Endothelial cell of umbilical vein (primary cell): Measurements from ENCODE around the gene NRROS. TPM values are rescaled to one million over a fixed set of nuclear protein-coding genes. Genes with fewer than 3 reads are reported as not detected.

Experiments
- BruUV-seq: library from RNA; stranded (reverse); fragments of 400-500 nt; replicated peaks from 2 replicates; lab custom pipeline; 2021; lab: Mats Ljungman, UMichigan
- CTCF ChIA-PET: fragments of 300-600, 350-600 bp; sonication (Branson Sonifier 250); formaldehyde crosslinking; loops from one replicate; lab custom pipeline; 2021; ENCODE audit warnings: antibody characterized with exemption, inconsistent platforms; lab: Charles Lee
- POLR2A ChIA-PET: fragments of 300-600, 350-600 bp; sonication (Branson Sonifier 250); formaldehyde crosslinking; loops from one replicate; lab custom pipeline; 2021; ENCODE audit warnings: antibody characterized with exemption, inconsistent platforms; lab: Charles Lee
- DNase-seq: peaks from one replicate; pipeline ENCODE4 v3.0.0-alpha.2; 2011; ENCODE audit warnings: low read depth, low spot score
- FAIRE-seq: peaks from 2 replicates; lab custom pipeline; 2011; peaks lifted over from hg19 to GRCh38; lab: Jason Lieb, UNC
- H2AFZ ChIP-seq: 2 replicates; pipeline ENCODE4 v1.6.0; 2012; ENCODE audit warnings: low read depth, low read length, control low read depth, inconsistent platforms
- H3K27ac ChIP-seq: 2 replicates; pipeline ENCODE4 v1.5.1; 2011; ENCODE audit warnings: low read depth, mild to moderate bottlenecking, control low read depth, low read length, moderate library complexity; ENCODE audit not compliant: insufficient read depth
- H3K27me3 ChIP-seq, 2 experiments: 2 replicates each; pipeline versions ENCODE4 v1.6.0 to v1.6.1; 2011; ENCODE audit warnings: low read length in 2 of 2, mixed read lengths in 1 of 2; ENCODE audit not compliant: control insufficient read depth in 2 of 2, insufficient read depth in 2 of 2
- H3K36me3 ChIP-seq, 2 experiments: 2 replicates in 1 of 2; 3 replicates in 1 of 2; pipeline ENCODE4 v1.5.1; 2011; ENCODE audit warnings: low read length in 2 of 2, mild to moderate bottlenecking in 1 of 2, moderate library complexity in 1 of 2; ENCODE audit not compliant: control insufficient read depth in 2 of 2, insufficient read depth in 2 of 2; ENCODE audit errors: extremely low read depth in 1 of 2
- H3K4me1 ChIP-seq: 3 replicates; pipeline ENCODE4 v1.5.1; 2011; ENCODE audit warnings: mild to moderate bottlenecking, low read length; ENCODE audit not compliant: control insufficient read depth, insufficient read depth; ENCODE audit errors: extremely low read depth
- H3K4me2 ChIP-seq: 2 replicates; pipeline ENCODE4 v1.6.1; 2011; ENCODE audit warnings: low read length, control low read depth, mixed read lengths; ENCODE audit not compliant: insufficient read depth
- H3K4me3 ChIP-seq, 3 experiments: fragments of 200-600 bp in 1 of 3; sonication (generic), shearing (Covaris generic) in 1 of 3; replicated peaks in 1 of 3; 2 replicates each; pipeline ENCODE4 v1.5.1; 2011 to 2016; ENCODE audit warnings: control low read depth in 3 of 3, low read length in 3 of 3, mild to moderate bottlenecking in 2 of 3, inconsistent platforms in 1 of 3, low read depth in 1 of 3, moderate library complexity in 1 of 3; ENCODE audit not compliant: insufficient read depth in 1 of 3
- H3K79me2 ChIP-seq: 2 replicates; pipeline ENCODE4 v1.6.0; 2012; ENCODE audit warnings: low read length, inconsistent platforms; ENCODE audit not compliant: control insufficient read depth, insufficient read depth
- H3K9ac ChIP-seq: replicated peaks from 2 replicates; pipeline ENCODE3; 2011; ENCODE audit warnings: low read length, control low read depth; ENCODE audit not compliant: insufficient read depth; ENCODE audit errors: extremely low read depth
- H3K9me1 ChIP-seq: replicated peaks from 3 replicates; pipeline ENCODE4 v1.6.0; 2011; ENCODE audit warnings: mild to moderate bottlenecking, low read length; ENCODE audit not compliant: control insufficient read depth, insufficient read depth; ENCODE audit errors: extremely low read depth
- H3K9me3 ChIP-seq: replicated peaks from 2 replicates; pipeline ENCODE4 v1.5.1; 2012; ENCODE audit warnings: low read length, inconsistent platforms; ENCODE audit not compliant: control insufficient read depth, insufficient read depth
- H4K20me1 ChIP-seq: replicated peaks from 2 replicates; pipeline ENCODE3; 2011; ENCODE audit warnings: mild to moderate bottlenecking, low read length; ENCODE audit not compliant: control insufficient read depth, insufficient read depth; ENCODE audit errors: extremely low read depth
- CTCF ChIP-seq, 2 donors: IDR thresholded peaks; 1 replicate in 1 of 2; 2 replicates in 1 of 2; pipeline ENCODE4 v1.5.1; 2011; ENCODE audit warnings: low read length in 2 of 2, mild to moderate bottlenecking in 2 of 2, moderate library complexity in 2 of 2, control low read depth in 1 of 2, inconsistent platforms in 1 of 2, low read depth in 1 of 2; ENCODE audit not compliant: insufficient read depth in 1 of 2; ENCODE audit errors: extremely low read depth in 1 of 2
- EZH2 ChIP-seq: IDR thresholded peaks from 2 replicates; pipeline ENCODE4 v1.6.1; 2012; ENCODE audit warnings: borderline replicate concordance, low read depth, mild to moderate bottlenecking, moderate library complexity, low read length, inconsistent platforms; ENCODE audit not compliant: severe bottlenecking
- FOS ChIP-seq: IDR thresholded peaks from 2 replicates; pipeline ENCODE4 v1.6.1; 2011; ENCODE audit warnings: mild to moderate bottlenecking, low read length, moderate library complexity, borderline replicate concordance; ENCODE audit not compliant: insufficient read depth
- GATA2 ChIP-seq: IDR thresholded peaks from 2 replicates; pipeline ENCODE4 v1.7.0; 2011; ENCODE audit warnings: low read depth, mild to moderate bottlenecking, moderate library complexity, mixed read lengths, low read length; ENCODE audit not compliant: insufficient read length, insufficient read depth
- JUN ChIP-seq: IDR thresholded peaks from 2 replicates; pipeline ENCODE4 v1.6.1; 2011; ENCODE audit warnings: borderline replicate concordance, low read depth; ENCODE audit not compliant: insufficient read length, insufficient read depth
- MAX ChIP-seq: IDR thresholded peaks from 2 replicates; pipeline ENCODE4 v1.6.1; 2011; ENCODE audit not compliant: insufficient read depth, insufficient read length
- MYC ChIP-seq: IDR thresholded peaks from one replicate; pipeline ENCODE4 v1.6.1; 2011; ENCODE audit warnings: mild to moderate bottlenecking, low read depth, low read length
- POLR2A ChIP-seq: IDR thresholded peaks from 2 replicates; pipeline ENCODE4 v1.6.1; 2012; ENCODE audit warnings: low read depth, mild to moderate bottlenecking, control low read depth, low read length
- POLR2AphosphoS5 ChIP-seq: IDR thresholded peaks from 2 replicates; pipeline ENCODE4 v1.6.1; 2012; ENCODE audit warnings: low read depth, mild to moderate bottlenecking, control low read depth, low read length, moderate library complexity; ENCODE audit not compliant: insufficient read depth
- dilution Hi-C: fragments of 300-500 bp; cut with MboI; formaldehyde crosslinking; loops from one replicate; pipeline ENCODE4 v1.15.0; 2019; ENCODE audit warnings: low sequenced_read_pairs; ENCODE audit not compliant: extremely low pct_ligation_motif_present
- intact Hi-C: fragments of 100-400 bp; cut with micrococcal nuclease; formaldehyde crosslinking; loops from one replicate; pipeline ENCODE4 v1.10.0; 2022
- polyA plus RNA-seq, 4 experiments: library from polyadenylated mRNA; depleted of rRNA in 3 of 4; stranded (reverse) in 3 of 4; unstranded in 1 of 4; fragments of >200 nt; gene quantifications; 2 replicates each; pipeline versions ENCODE4 v1.2.1 to v1.2.3, GENCODE V29; 2011 to 2012; ENCODE audit warnings: missing spikeins in 1 of 4
- total RNA-seq: library from RNA; stranded (reverse); gene quantifications from 2 replicates; pipeline ENCODE4 v1.2.3, GENCODE V29; 2021

The NRROS gene
- total and polyA plus RNA-seq, 2 donors (not counting 3 experiments of a cell fraction or from before 2014, with no cell fraction given): 8.1 to 15.6 TPM

- no peak overlapping the region for H3K4me3 ChIP-seq
- TF ChIP-seq POLR2AphosphoS5 (no peak), FOS (no peak)
- no peak overlapping the region for H3K4me2 ChIP-seq
- H2AFZ ChIP-seq: no peak overlapping the region
- no peaks in the 10 kb centered on the region for H3K27me3 ChIP-seq
- H4K20me1 ChIP-seq: no peaks in the 10 kb centered on the region
- no peak for FAIRE-seq
- dilution Hi-C loops (no loop called here), intact Hi-C loops (no loop called here)
- no peaks in the 10 kb centered on the region for H3K79me2 ChIP-seq
- no peaks in the 10 kb centered on the region for H3K36me3 ChIP-seq
- H3K9me1 ChIP-seq: no peaks in the 10 kb centered on the region
- H3K4me1 ChIP-seq: no peaks in the 10 kb centered on the region
- ChIA-PET POLR2A (no interaction called here), CTCF (interaction anchor here (1.1 kb wide), 1 partner anchor 16 kb away, joined by 3 read pairs; no protein-coding TSS in a partner anchor)
- no peak overlapping the region for H3K9ac ChIP-seq
- DNase-seq: no peak
- no peaks in the 10 kb centered on the region for H3K9me3 ChIP-seq
- H3K27ac ChIP-seq: no peak overlapping the region
- no TSS peak for BruUV-seq
Observed at GRCh38 chr3:196590279-196590678, 49.2 kb upstream of the NRROS start.

- ChIA-PET POLR2A (no interaction called here), CTCF (interaction anchor here (0.6 to 1.6 kb wide), 4 partner anchors 13 to 68 kb away, joined by 3 to 7 read pairs (median 3); no protein-coding TSS in a partner anchor)
- no TSS peak for BruUV-seq
- TF ChIP-seq MAX (no peak), CTCF (IDR thresholded peaks at IDR 0.05; ENCODE audit: extremely low read depth in 1 of 2, insufficient read depth in 1 of 2, low read depth in 1 of 2, low read length in 2 of 2) (no peak), EZH2 (no peak), POLR2A (no peak), POLR2AphosphoS5 (no peak), FOS (no peak), JUN (no peak), MYC (no peak), GATA2 (no peak)
- Histone ChIP-seq H3K79me2 (no peaks in the 10 kb centered on the region), H3K4me1 (no peaks in the 10 kb centered on the region), H3K27ac (no peak overlapping the region), H3K4me3 (no peak overlapping the region), H3K27me3 (peaks cover 5 to 8% of the 10 kb centered on the region in 2 experiments), H3K36me3 (no peaks in the 10 kb centered on the region), H3K9me1 (no peaks in the 10 kb centered on the region), H3K4me2 (no peak overlapping the region), H3K9ac (no peak overlapping the region), H3K9me3 (no peaks in the 10 kb centered on the region), H4K20me1 (no peaks in the 10 kb centered on the region), H2AFZ (no peak overlapping the region)
- intact Hi-C loops: no loop called here
- dilution Hi-C loops: no loop called here
- FAIRE-seq (no peak), DNase-seq (no peak)
Observed at GRCh38 chr3:196596355-196596754, 43.1 kb upstream of the NRROS start.
